HepG2 (cell line): ENCODE data around the gene RHBG. TPM values are rescaled to one million over a fixed set of nuclear protein-coding genes. Genes with fewer than 3 reads are reported as not detected.
A peak's percentile ranks its signal among the peaks of the same experiment; 100 is the strongest.

Experiments used
- ATAC-seq: fragments of 200-7000 bp; cut with Tn5 transposase; 3 replicates; pipeline ENCODE4 v1.9.1; 2020; ENCODE audit warnings: mild to moderate bottlenecking, moderate library complexity
- BruUV-seq: library from RNA; stranded (reverse); fragments of 400-500 nt; replicated peaks from 2 replicates; lab custom pipeline; 2021; lab: Mats Ljungman, UMichigan
- CTCF ChIA-PET: fragments of 300-600 bp; formaldehyde crosslinking; extraction: SDS; loops from one replicate; lab custom pipeline; 2021; ENCODE audit warnings: low total read pairs, inconsistent platforms, low intra/inter-chr PET ratio; lab: Yijun Ruan, JAX
- POLR2A ChIA-PET: fragments of 350-600 bp; sonication (Branson Sonifier 250); formaldehyde crosslinking; loops from one replicate; lab custom pipeline; 2020; ENCODE audit warnings: antibody characterized with exemption, inconsistent platforms; lab: Yijun Ruan, JAX
- DNase-seq: peaks from one replicate; pipeline ENCODE4 v3.0.0-alpha.2; 2015; ENCODE audit warnings: low spot score
- FAIRE-seq: peaks from 3 replicates; lab custom pipeline; 2011; peaks lifted over from hg19 to GRCh38; lab: Jason Lieb, UNC
- H2AFZ ChIP-seq: one replicate; pipeline ENCODE4 v1.6.1; 2011; ENCODE audit warnings: low read length, inconsistent platforms
- H3K27ac ChIP-seq: fragments of 300-600 bp; 3 replicates; pipeline ENCODE4 v1.8.0; 2011; ENCODE audit warnings: mixed run types, mild to moderate bottlenecking, mixed read lengths, low read length, inconsistent platforms; ENCODE audit not compliant: insufficient read depth; ENCODE audit errors: extremely low read length
- H3K27me3 ChIP-seq, 2 experiments: fragments of 200-600 bp in 1 of 2; 2 replicates in 1 of 2; 3 replicates in 1 of 2; pipeline versions ENCODE4 v1.6.0 to v1.8.0; 2011; ENCODE audit warnings: low read length in 2 of 2, mild to moderate bottlenecking in 2 of 2, moderate library complexity in 2 of 2, inconsistent platforms in 1 of 2; ENCODE audit not compliant: insufficient read depth in 2 of 2, control insufficient read depth in 1 of 2
- H3K36me3 ChIP-seq, 2 experiments: fragments of 200-600 bp in 1 of 2; replicated peaks in 1 of 2; 2 replicates in 1 of 2; 3 replicates in 1 of 2; pipeline versions ENCODE4 v1.5.1 to v1.8.0; 2011; ENCODE audit warnings: low read length in 2 of 2, inconsistent platforms in 1 of 2; ENCODE audit not compliant: insufficient read depth in 2 of 2, control insufficient read depth in 1 of 2
- H3K4me1 ChIP-seq: 2 replicates; pipeline ENCODE4 v1.5.1; 2012; ENCODE audit warnings: low read length, inconsistent platforms; ENCODE audit not compliant: insufficient read depth
- H3K4me2 ChIP-seq: 2 replicates; pipeline ENCODE4 v1.6.0; 2011; ENCODE audit warnings: low read depth, low read length, inconsistent platforms
- H3K4me3 ChIP-seq, 3 experiments: fragments of 200-600 bp in 1 of 3; sonication (generic), shearing (Covaris generic) in 1 of 3; replicated peaks in 1 of 3; 2 replicates each; pipeline ENCODE4 v1.5.1; 2011 to 2016; ENCODE audit warnings: low read length in 3 of 3, inconsistent platforms in 2 of 3, low read depth in 2 of 3, mild to moderate bottlenecking in 2 of 3, control low read depth in 1 of 3, mixed read lengths in 1 of 3; ENCODE audit not compliant: insufficient read depth in 1 of 3
- H3K79me2 ChIP-seq: one replicate; pipeline ENCODE4 v1.6.1; 2011; ENCODE audit warnings: low read length, inconsistent platforms; ENCODE audit not compliant: insufficient read depth
- H3K9ac ChIP-seq: 2 replicates; pipeline ENCODE4 v1.6.0; 2011; ENCODE audit warnings: mild to moderate bottlenecking, low read depth, low read length, inconsistent platforms; ENCODE audit not compliant: insufficient read depth
- H3K9me3 ChIP-seq: 2 replicates; pipeline ENCODE4 v1.5.1; 2012; ENCODE audit warnings: mild to moderate bottlenecking, low read length
- H4K20me1 ChIP-seq: 2 replicates; pipeline ENCODE4 v1.6.0; 2011; ENCODE audit warnings: inconsistent platforms, mild to moderate bottlenecking, low read length, moderate library complexity; ENCODE audit not compliant: insufficient read depth
- DMTF1 ChIP-seq: sonication (generic); formaldehyde crosslinking; IDR thresholded peaks from 2 replicates; pipeline ENCODE4 v1.4.0; 2020; ENCODE audit warnings: mild to moderate bottlenecking, missing genetic modification reagents
- FOXO1 ChIP-seq: sonication (generic); formaldehyde crosslinking; IDR thresholded peaks from 2 replicates; pipeline ENCODE4 v1.4.0; 2020; ENCODE audit warnings: missing genetic modification reagents
- GMEB1 ChIP-seq: sonication (generic); formaldehyde crosslinking; IDR thresholded peaks from 2 replicates; pipeline ENCODE4 v1.5.1; 2020; ENCODE audit warnings: missing genetic modification reagents, mild to moderate bottlenecking, borderline replicate concordance
- HDAC2 ChIP-seq: sonication (generic); formaldehyde crosslinking; IDR thresholded peaks from 2 replicates; pipeline ENCODE4 v1.4.0; 2020; ENCODE audit warnings: missing genetic modification reagents
- NAIF1 ChIP-seq: sonication (generic); formaldehyde crosslinking; IDR thresholded peaks from 2 replicates; pipeline ENCODE4 v1.5.0; 2020; ENCODE audit warnings: mild to moderate bottlenecking, missing genetic modification reagents, borderline replicate concordance
- PBX3 ChIP-seq: sonication (generic); formaldehyde crosslinking; IDR thresholded peaks from 2 replicates; pipeline ENCODE4 v1.8.1; 2023; ENCODE audit warnings: missing genetic modification reagents, inconsistent platforms, borderline replicate concordance
- ZNF569 ChIP-seq: sonication (generic); formaldehyde crosslinking; IDR thresholded peaks from 2 replicates; pipeline ENCODE4 v1.5.0; 2020; ENCODE audit warnings: mild to moderate bottlenecking, missing genetic modification reagents, moderate library complexity, borderline replicate concordance
- in situ Hi-C: cut with HindIII; loops from 2 replicates; pipeline ENCODE4 v1.10.0; 2017; ENCODE audit warnings: low pct_unique_long_range_greater_than_20kb; ENCODE audit not compliant: extremely low pct_ligation_motif_present
- intact Hi-C: fragments of 100-400 bp; cut with micrococcal nuclease; formaldehyde crosslinking; loops from one replicate; pipeline ENCODE4 v1.10.0; 2022; ENCODE audit not compliant: unreplicated experiment
- polyA plus RNA-seq, 8 experiments: library from polyadenylated mRNA; depleted of rRNA in 3 of 8; stranded (reverse) in 7 of 8; unstranded in 1 of 8; fragments of >200 nt; fragmentation: Illumina TruSeq in 4 of 8; extraction: Trizol in 4 of 8; gene quantifications; 2 replicates each; pipeline versions ENCODE4 v1.2.1 to v1.2.3, GENCODE V29; 2011 to 2016; ENCODE audit warnings: low read depth in 4 of 8, missing spikeins in 1 of 8, mixed read lengths in 1 of 8; ENCODE audit not compliant: insufficient read depth in 1 of 8
- total RNA-seq, 5 experiments: library from RNA; depleted of rRNA; stranded (reverse); fragments of >200 nt; fragmentation: Illumina TruSeq; extraction: Trizol; gene quantifications; 2 replicates each; pipeline ENCODE4 v1.2.3, GENCODE V29; 2016; ENCODE audit warnings: low read depth in 1 of 5
- TF ChIP-seq, protein P1 (sequence below): sonication (generic); formaldehyde crosslinking; IDR thresholded peaks from 2 replicates; pipeline ENCODE4 v1.5.0; 2020; ENCODE audit warnings: mild to moderate bottlenecking, missing genetic modification reagents, borderline replicate concordance
- TF ChIP-seq, protein P2 (sequence below): sonication (generic); formaldehyde crosslinking; IDR thresholded peaks from 2 replicates; pipeline ENCODE4 v1.4.0; 2020; ENCODE audit warnings: missing genetic modification reagents

The RHBG gene
- total and polyA plus RNA-seq, 2 of the 13 experiments (the other 11 are each of a cell fraction or from before 2014, with no cell fraction given): 61.8 to 73.5 TPM

DNA sequence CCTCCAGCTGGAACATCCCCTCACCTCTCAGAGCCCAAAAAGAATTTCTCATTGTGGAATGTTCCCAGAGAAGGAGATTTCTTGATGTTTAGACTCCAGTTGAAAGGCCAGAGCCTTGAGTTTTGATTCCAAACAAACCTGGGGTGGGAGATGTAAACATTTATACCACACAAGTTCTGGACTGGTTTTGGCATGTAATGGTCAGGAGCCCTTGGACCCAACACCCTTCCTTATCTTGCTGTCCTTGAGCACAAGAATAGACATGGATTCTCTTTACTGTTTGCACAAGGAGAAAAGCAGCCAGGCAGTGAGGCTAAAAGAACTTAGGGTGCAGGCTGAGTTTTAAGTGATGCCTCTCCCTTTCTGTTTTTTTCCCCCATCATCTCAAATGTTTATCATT is 4.5 kb downstream of the RHBG start:
- DNase-seq: peak; percentile 42
- Histone ChIP-seq H3K27ac (peak overlapping the region; percentile 98), H3K9me3 (no peaks in the 10 kb centered on the region), H3K4me3 (no peak overlapping the region), H3K4me1 (peaks cover 89% of the 10 kb centered on the region), H3K27me3 (no peaks in the 10 kb centered on the region; a peak in 1 of 5 replicates), H3K9ac (no peak overlapping the region), H2AFZ (no peak overlapping the region), H3K36me3 (peaks cover 11 to 28% of the 10 kb centered on the region in 2 experiments), H3K79me2 (peaks cover 46% of the 10 kb centered on the region), H4K20me1 (0 out of 2 replicates have a peak, but pooled peaks cover 3% of the 10 kb centered on the region), H3K4me2 (peak overlapping the region; percentile 98)
- FAIRE-seq: peak; percentile 75
- ATAC-seq: no peak
- intact Hi-C loops: loop anchor here (5.0 kb wide), 1 partner anchor 36 kb away; the partner anchor contains the start of genes CCT3 and TSACC
- no TSS peak for BruUV-seq
- ChIA-PET POLR2A (interaction anchor here (1.0 to 8.5 kb wide), 5 partner anchors 8 to 84 kb away, joined by 3 to 189 read pairs (median 22); partner anchors contain the start of genes CCT3 and TSACC), CTCF (no interaction called here)
- in situ Hi-C loops: no loop called here
- TF ChIP-seq NAIF1 (CRISPR knock-in tag): no peak
- TF ChIP-seq, protein P1, sequence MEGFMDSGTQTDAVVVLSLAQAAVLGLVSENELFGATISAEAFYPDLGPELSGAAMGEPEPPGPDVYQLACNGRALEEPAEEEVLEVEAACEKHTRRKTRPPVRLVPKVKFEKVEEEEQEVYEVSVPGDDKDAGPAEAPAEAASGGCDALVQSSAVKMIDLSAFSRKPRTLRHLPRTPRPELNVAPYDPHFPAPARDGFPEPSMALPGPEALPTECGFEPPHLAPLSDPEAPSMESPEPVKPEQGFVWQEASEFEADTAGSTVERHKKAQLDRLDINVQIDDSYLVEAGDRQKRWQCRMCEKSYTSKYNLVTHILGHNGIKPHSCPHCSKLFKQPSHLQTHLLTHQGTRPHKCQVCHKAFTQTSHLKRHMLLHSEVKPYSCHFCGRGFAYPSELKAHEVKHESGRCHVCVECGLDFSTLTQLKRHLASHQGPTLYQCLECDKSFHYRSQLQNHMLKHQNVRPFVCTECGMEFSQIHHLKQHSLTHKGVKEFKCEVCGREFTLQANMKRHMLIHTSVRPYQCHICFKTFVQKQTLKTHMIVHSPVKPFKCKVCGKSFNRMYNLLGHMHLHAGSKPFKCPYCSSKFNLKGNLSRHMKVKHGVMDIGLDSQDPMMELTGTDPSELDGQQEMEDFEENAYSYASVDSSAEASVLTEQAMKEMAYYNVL (CRISPR knock-in tag): no peak
- 0 out of 2 replicates have a peak, but pooled peaks have one; percentile 46 for TF ChIP-seq HDAC2 (CRISPR knock-in tag)
- TF ChIP-seq ZNF569 (CRISPR knock-in tag): no peak
- TF ChIP-seq GMEB1: no peak
- TF ChIP-seq, protein P2, sequence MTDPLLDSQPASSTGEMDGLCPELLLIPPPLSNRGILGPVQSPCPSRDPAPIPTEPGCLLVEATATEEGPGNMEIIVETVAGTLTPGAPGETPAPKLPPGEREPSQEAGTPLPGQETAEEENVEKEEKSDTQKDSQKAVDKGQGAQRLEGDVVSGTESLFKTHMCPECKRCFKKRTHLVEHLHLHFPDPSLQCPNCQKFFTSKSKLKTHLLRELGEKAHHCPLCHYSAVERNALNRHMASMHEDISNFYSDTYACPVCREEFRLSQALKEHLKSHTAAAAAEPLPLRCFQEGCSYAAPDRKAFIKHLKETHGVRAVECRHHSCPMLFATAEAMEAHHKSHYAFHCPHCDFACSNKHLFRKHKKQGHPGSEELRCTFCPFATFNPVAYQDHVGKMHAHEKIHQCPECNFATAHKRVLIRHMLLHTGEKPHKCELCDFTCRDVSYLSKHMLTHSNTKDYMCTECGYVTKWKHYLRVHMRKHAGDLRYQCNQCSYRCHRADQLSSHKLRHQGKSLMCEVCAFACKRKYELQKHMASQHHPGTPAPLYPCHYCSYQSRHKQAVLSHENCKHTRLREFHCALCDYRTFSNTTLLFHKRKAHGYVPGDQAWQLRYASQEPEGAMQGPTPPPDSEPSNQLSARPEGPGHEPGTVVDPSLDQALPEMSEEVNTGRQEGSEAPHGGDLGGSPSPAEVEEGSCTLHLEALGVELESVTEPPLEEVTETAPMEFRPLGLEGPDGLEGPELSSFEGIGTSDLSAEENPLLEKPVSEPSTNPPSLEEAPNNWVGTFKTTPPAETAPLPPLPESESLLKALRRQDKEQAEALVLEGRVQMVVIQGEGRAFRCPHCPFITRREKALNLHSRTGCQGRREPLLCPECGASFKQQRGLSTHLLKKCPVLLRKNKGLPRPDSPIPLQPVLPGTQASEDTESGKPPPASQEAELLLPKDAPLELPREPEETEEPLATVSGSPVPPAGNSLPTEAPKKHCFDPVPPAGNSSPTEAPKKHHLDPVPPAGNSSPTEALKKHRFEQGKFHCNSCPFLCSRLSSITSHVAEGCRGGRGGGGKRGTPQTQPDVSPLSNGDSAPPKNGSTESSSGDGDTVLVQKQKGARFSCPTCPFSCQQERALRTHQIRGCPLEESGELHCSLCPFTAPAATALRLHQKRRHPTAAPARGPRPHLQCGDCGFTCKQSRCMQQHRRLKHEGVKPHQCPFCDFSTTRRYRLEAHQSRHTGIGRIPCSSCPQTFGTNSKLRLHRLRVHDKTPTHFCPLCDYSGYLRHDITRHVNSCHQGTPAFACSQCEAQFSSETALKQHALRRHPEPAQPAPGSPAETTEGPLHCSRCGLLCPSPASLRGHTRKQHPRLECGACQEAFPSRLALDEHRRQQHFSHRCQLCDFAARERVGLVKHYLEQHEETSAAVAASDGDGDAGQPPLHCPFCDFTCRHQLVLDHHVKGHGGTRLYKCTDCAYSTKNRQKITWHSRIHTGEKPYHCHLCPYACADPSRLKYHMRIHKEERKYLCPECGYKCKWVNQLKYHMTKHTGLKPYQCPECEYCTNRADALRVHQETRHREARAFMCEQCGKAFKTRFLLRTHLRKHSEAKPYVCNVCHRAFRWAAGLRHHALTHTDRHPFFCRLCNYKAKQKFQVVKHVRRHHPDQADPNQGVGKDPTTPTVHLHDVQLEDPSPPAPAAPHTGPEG (CRISPR knock-in tag): peak; percentile 41; the same call in 1 of the 2 replicates
- TF ChIP-seq PBX3: no peak
- no peak for TF ChIP-seq DMTF1 (CRISPR knock-in tag)
- peak; percentile 41; the same call in 1 of the 2 replicates for TF ChIP-seq FOXO1 (CRISPR knock-in tag)
